SK-N-SH treated with all-trans-retinoic acid at 6 μM for 48 hours (cell line): Measurements from ENCODE around the gene RPL18.

ENCODE experiments used
- ATAC-seq: fragments of 200-7000 bp; cut with Tn5 transposase; 3 replicates; pipeline ENCODE4 v1.9.1; 2020; ENCODE audit warnings: mild to moderate bottlenecking, moderate library complexity
- ARNTL ChIP-seq: fragments of 450-650 bp; formaldehyde crosslinking; IDR thresholded peaks from 2 replicates; pipeline ENCODE4 v1.5.0; 2020; ENCODE audit warnings: low read depth, mild to moderate bottlenecking, moderate library complexity, borderline replicate concordance
- BACH2 ChIP-seq: fragments of 250-450 bp; sonication (Bioruptor Pico); IDR thresholded peaks from 2 replicates; pipeline ENCODE4 v1.9.0; 2021; ENCODE audit warnings: mild to moderate bottlenecking, borderline replicate concordance
- CREB5 ChIP-seq: fragments of 250-450 bp; sonication (Bioruptor Pico); IDR thresholded peaks from 2 replicates; pipeline ENCODE4 v1.5.1; 2020; ENCODE audit warnings: low read depth, mild to moderate bottlenecking, moderate library complexity
- CSDC2 ChIP-seq: fragments of 250-450 bp; sonication (Bioruptor Pico); IDR thresholded peaks from 2 replicates; pipeline ENCODE4 v1.5.0; 2020; ENCODE audit warnings: mild to moderate bottlenecking, moderate library complexity
- ESRRG ChIP-seq: fragments of 250-450 bp; sonication (Bioruptor Pico); IDR thresholded peaks from 2 replicates; pipeline ENCODE4 v1.6.1; 2021; ENCODE audit warnings: mild to moderate bottlenecking
- GLIS3 ChIP-seq: fragments of 250-450 bp; sonication (Bioruptor Pico); IDR thresholded peaks from 2 replicates; pipeline ENCODE4 v1.5.0; 2020; ENCODE audit warnings: mild to moderate bottlenecking, moderate library complexity
- ISL1 ChIP-seq: fragments of 250-450 bp; sonication (Bioruptor Pico); IDR thresholded peaks from 2 replicates; pipeline ENCODE4 v2.1.2; 2022; ENCODE audit warnings: mild to moderate bottlenecking, moderate library complexity
- OSR1 ChIP-seq: fragments of 250-450 bp; sonication (Bioruptor Pico); IDR thresholded peaks from 2 replicates; pipeline ENCODE4 v1.8.0; 2022; ENCODE audit warnings: moderate library complexity, mild to moderate bottlenecking, inconsistent platforms
- PPARA ChIP-seq: fragments of 250-450 bp; sonication (Bioruptor Pico); IDR thresholded peaks from 2 replicates; pipeline ENCODE4 v1.5.0; 2020; ENCODE audit warnings: mild to moderate bottlenecking, borderline replicate concordance
- SNAI2 ChIP-seq: fragments of 250-450 bp; sonication (Bioruptor Pico); IDR thresholded peaks from 2 replicates; pipeline ENCODE4 v1.5.0; 2020; ENCODE audit warnings: mild to moderate bottlenecking, moderate library complexity
- TCF4 ChIP-seq: fragments of 250-450 bp; sonication (Bioruptor Pico); IDR thresholded peaks from 2 replicates; pipeline ENCODE4 v1.8.0; 2021; ENCODE audit warnings: mild to moderate bottlenecking, moderate library complexity, borderline replicate concordance
- TOX ChIP-seq: fragments of 250-450 bp; sonication (Bioruptor Pico); IDR thresholded peaks from 2 replicates; pipeline ENCODE4 v1.8.0; 2021; ENCODE audit warnings: mild to moderate bottlenecking, moderate library complexity, borderline replicate concordance
- ZC3H10 ChIP-seq: fragments of 250-450 bp; sonication (Bioruptor Pico); IDR thresholded peaks from 2 replicates; pipeline ENCODE4 v1.5.1; 2021; ENCODE audit warnings: mild to moderate bottlenecking, moderate library complexity
- ZFP30 ChIP-seq: fragments of 450-650 bp; formaldehyde crosslinking; IDR thresholded peaks from 2 replicates; pipeline ENCODE4 v1.5.0; 2022; ENCODE audit warnings: mild to moderate bottlenecking, moderate library complexity
- ZNF565 ChIP-seq: fragments of 450-650 bp; formaldehyde crosslinking; conservative IDR thresholded peaks from 2 replicates; pipeline ENCODE4 v1.5.0; 2020; ENCODE audit warnings: low read depth, mild to moderate bottlenecking, moderate library complexity
- ZNF70 ChIP-seq: fragments of 450-650 bp; formaldehyde crosslinking; IDR thresholded peaks from 2 replicates; pipeline ENCODE4 v1.5.0; 2020; ENCODE audit warnings: mild to moderate bottlenecking, moderate library complexity
- ZNF8 ChIP-seq: fragments of 450-650 bp; formaldehyde crosslinking; IDR thresholded peaks from 2 replicates; pipeline ENCODE4 v1.5.0; 2020; ENCODE audit warnings: mild to moderate bottlenecking, moderate library complexity
- TF ChIP-seq, protein P1 (sequence below): fragments of 250-450 bp; sonication (Bioruptor Pico); IDR thresholded peaks from 2 replicates; pipeline ENCODE4 v1.5.1; 2021; ENCODE audit warnings: mild to moderate bottlenecking, moderate library complexity
- TF ChIP-seq, protein P2 (sequence below): fragments of 250-450 bp; sonication (Bioruptor Pico); IDR thresholded peaks from 2 replicates; pipeline ENCODE4 v1.8.0; 2020; ENCODE audit warnings: mild to moderate bottlenecking, moderate library complexity, borderline replicate concordance

Gene RPL18

GRCh38 chr19:48614436-48615230 is 4.3 kb downstream of the RPL18 start, which contains the start of gene FAM83E:
FAM83E (minus strand) TSS chr19:48615076; CDS start chr19:48613372, 1,704 bp downstream.
- no peak; the same call in 2 of the 3 replicates for ATAC-seq
- TF ChIP-seq, protein P1, sequence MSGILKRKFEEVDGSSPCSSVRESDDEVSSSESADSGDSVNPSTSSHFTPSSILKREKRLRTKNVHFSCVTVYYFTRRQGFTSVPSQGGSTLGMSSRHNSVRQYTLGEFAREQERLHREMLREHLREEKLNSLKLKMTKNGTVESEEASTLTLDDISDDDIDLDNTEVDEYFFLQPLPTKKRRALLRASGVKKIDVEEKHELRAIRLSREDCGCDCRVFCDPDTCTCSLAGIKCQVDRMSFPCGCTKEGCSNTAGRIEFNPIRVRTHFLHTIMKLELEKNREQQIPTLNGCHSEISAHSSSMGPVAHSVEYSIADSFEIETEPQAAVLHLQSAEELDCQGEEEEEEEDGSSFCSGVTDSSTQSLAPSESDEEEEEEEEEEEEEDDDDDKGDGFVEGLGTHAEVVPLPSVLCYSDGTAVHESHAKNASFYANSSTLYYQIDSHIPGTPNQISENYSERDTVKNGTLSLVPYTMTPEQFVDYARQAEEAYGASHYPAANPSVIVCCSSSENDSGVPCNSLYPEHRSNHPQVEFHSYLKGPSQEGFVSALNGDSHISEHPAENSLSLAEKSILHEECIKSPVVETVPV (CRISPR knock-in tag) = 0 out of 2 replicates have a peak, but pooled peaks have one; percentile 53
- TF ChIP-seq CREB5 (CRISPR knock-in tag) (peak; percentile 39; the same call in 1 of the 2 replicates), PPARA (no peak), GLIS3 (peak; percentile 78), TCF4 (0 out of 2 replicates have a peak, but pooled peaks have one; percentile 12), CSDC2 (CRISPR knock-in tag) (0 out of 2 replicates have a peak, but pooled peaks have one; percentile 38), ESRRG (CRISPR knock-in tag) (peak; percentile 74; the same call in 1 of the 2 replicates), TOX (CRISPR knock-in tag) (0 out of 2 replicates have a peak, but pooled peaks have one; percentile 14)
- TF ChIP-seq, protein P2, sequence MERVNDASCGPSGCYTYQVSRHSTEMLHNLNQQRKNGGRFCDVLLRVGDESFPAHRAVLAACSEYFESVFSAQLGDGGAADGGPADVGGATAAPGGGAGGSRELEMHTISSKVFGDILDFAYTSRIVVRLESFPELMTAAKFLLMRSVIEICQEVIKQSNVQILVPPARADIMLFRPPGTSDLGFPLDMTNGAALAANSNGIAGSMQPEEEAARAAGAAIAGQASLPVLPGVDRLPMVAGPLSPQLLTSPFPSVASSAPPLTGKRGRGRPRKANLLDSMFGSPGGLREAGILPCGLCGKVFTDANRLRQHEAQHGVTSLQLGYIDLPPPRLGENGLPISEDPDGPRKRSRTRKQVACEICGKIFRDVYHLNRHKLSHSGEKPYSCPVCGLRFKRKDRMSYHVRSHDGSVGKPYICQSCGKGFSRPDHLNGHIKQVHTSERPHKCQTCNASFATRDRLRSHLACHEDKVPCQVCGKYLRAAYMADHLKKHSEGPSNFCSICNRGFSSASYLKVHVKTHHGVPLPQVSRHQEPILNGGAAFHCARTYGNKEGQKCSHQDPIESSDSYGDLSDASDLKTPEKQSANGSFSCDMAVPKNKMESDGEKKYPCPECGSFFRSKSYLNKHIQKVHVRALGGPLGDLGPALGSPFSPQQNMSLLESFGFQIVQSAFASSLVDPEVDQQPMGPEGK (CRISPR knock-in tag) = no peak

DNA sequence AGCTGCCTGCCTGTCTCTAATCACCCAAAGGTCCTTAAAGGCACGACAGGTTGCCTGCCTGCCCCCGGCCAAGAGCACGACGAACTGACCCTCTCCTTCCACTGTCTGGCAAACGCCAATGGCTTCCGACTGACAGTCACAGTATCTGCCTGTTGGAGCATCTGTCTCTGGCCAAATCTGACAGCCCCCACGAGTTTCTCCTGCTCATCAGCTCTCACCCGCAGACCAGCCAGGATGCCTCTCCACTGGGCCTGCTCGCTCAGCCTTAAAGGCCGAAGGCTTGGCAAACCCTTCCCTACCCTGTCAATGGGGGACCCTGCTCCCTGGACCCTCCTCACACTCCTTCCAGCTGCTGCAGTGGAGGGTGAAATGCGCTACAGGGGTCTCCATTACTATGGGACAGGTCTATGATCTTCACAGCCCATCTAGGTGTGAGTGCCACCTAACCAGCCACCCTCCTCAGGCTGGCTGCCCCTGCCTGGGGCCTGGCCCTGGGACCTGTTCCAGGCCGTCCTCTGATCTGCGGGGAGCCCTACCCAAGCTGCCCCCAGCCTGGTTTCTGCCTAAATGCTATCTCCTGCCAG is 5.0 kb downstream of the RPL18 start:
- ATAC-seq = peak; percentile 38
- TF ChIP-seq CREB5 (CRISPR knock-in tag) (0 out of 2 replicates have a peak, but pooled peaks have one; percentile 37), ARNTL (CRISPR knock-in tag) (no peak), ZNF565 (CRISPR knock-in tag) (0 out of 2 replicates have a peak, but pooled peaks have one; percentile 17), CSDC2 (CRISPR knock-in tag) (no peak), ZNF8 (no peak), ZFP30 (CRISPR knock-in tag) (no peak)
- TF ChIP-seq, all 23 proteins: peak for 2

- peak; percentile 18 for ATAC-seq
- TF ChIP-seq TCF4 = no peak
Measured at GRCh38 chr19:48613024-48613851, 5.7 kb downstream of the RPL18 start.

DNA sequence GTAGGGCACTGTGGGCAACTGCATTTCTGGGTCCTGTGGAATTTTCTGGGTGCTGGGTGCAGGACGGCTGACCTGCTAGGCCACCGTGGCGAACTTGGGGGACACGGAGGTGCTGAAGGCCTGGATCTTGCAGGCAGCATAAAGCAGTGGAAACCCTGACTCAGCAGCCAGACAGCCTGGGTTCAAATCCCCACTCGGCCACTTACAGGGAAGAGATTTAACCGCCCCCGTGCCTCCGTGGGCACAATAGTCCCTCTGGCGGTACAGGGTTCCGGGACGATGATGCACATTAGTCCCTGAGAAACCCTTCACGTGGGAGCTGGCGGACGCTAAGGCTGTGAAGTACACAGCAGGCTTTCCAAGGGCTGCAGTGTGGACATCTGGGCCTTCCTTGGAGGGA is 7.1 kb downstream of the RPL18 start:
- TF ChIP-seq SNAI2 (CRISPR knock-in tag) (no peak), TOX (CRISPR knock-in tag) (no peak), ISL1 (no peak), ZNF70 (CRISPR knock-in tag) (no peak), BACH2 (CRISPR knock-in tag) (no peak), GLIS3 (no peak), ESRRG (CRISPR knock-in tag) (no peak), ARNTL (CRISPR knock-in tag) (no peak), ZNF8 (no peak), ZC3H10 (CRISPR knock-in tag) (no peak), OSR1 (CRISPR knock-in tag) (no peak), PPARA (no peak), CREB5 (CRISPR knock-in tag) (no peak)
- TF ChIP-seq, protein P1 (CRISPR knock-in tag) = no peak
- TF ChIP-seq, all 23 proteins: peak for 0
- no peak for ATAC-seq
